ENCODE data around the gene MARCHF2.

Gene MARCHF2

GRCh38 chr19:8454218-8454617 is 41.1 kb downstream of the MARCHF2 start:
- H3K27ac ChIP-seq = no peak overlapping the region
- TF ChIP-seq CTCF (IDR thresholded peaks at IDR 0.05) = no peak
- no peak for TF ChIP-seq ZFX (IDR thresholded peaks at IDR 0.05; ENCODE audit: borderline replicate concordance)

GRCh38 chr19:8455018-8455417 is 41.9 kb downstream of the MARCHF2 start:
- no peak for TF ChIP-seq ZFX (IDR thresholded peaks at IDR 0.05; ENCODE audit: borderline replicate concordance)
- TF ChIP-seq CTCF (IDR thresholded peaks at IDR 0.05) = no peak
- H3K27ac ChIP-seq = no peak overlapping the region

GRCh38 chr19:8456064-8456463 is 43.0 kb downstream of the MARCHF2 start:
- TF ChIP-seq ZFX (IDR thresholded peaks at IDR 0.05; ENCODE audit: borderline replicate concordance) (no peak), CTCF (IDR thresholded peaks at IDR 0.05) (no peak)
- no peak overlapping the region for H3K27ac ChIP-seq

- TF ChIP-seq ZFX (IDR thresholded peaks at IDR 0.05; ENCODE audit: borderline replicate concordance) = no peak
- no peak for TF ChIP-seq CTCF (IDR thresholded peaks at IDR 0.05)
- H3K27ac ChIP-seq = peak overlapping the region; percentile 51; the same call in 1 of the 2 replicates
Observed at GRCh38 chr19:8457209-8457608, 44.1 kb downstream of the MARCHF2 start.

- peak overlapping the region; percentile 51 for H3K27ac ChIP-seq
- TF ChIP-seq CTCF (IDR thresholded peaks at IDR 0.05) = no peak
- no peak for TF ChIP-seq ZFX (IDR thresholded peaks at IDR 0.05; ENCODE audit: borderline replicate concordance)
Observed at GRCh38 chr19:8457827-8458226, 44.7 kb downstream of the MARCHF2 start.

- TF ChIP-seq CTCF (IDR thresholded peaks at IDR 0.05) (no peak), ZFX (IDR thresholded peaks at IDR 0.05; ENCODE audit: borderline replicate concordance) (no peak)
- peak overlapping the region; percentile 51 for H3K27ac ChIP-seq
Observed at GRCh38 chr19:8458380-8458779, 45.3 kb downstream of the MARCHF2 start.

GRCh38 chr19:8459095-8459494 is 46.0 kb downstream of the MARCHF2 start:
- H3K27ac ChIP-seq = peak overlapping the region; percentile 51
- TF ChIP-seq ZFX (IDR thresholded peaks at IDR 0.05; ENCODE audit: borderline replicate concordance) (no peak), CTCF (IDR thresholded peaks at IDR 0.05) (no peak)
